Esophagus muscularis mucosa (tissue), 3 donors: Measurements from ENCODE around the gene DNLZ.

Source experiments
- POLR2A ChIP-seq: fragments of 450-650 bp; IDR thresholded peaks from one replicate; pipeline ENCODE4 v1.6.1; 2017; ENCODE audit warnings: antibody characterized with exemption, moderate library complexity, mild to moderate bottlenecking, low read depth
- POLR2AphosphoS5 ChIP-seq, 2 donors: sonication (generic); formaldehyde crosslinking; IDR thresholded peaks; one replicate each; pipeline ENCODE4 v1.6.1; 2017; ENCODE audit warnings: antibody characterized with exemption in 2 of 2
- TF ChIP-seq, protein P1 (sequence below), 3 experiments: fragments of 200-600 bp in 2 of 3; fragments of 450-650 bp in 1 of 3; sonication (generic) in 2 of 3; IDR thresholded peaks; one replicate each; pipeline ENCODE4 v1.5.1; 2017 to 2019; ENCODE audit warnings: antibody characterized with exemption in 3 of 3, mild to moderate bottlenecking in 2 of 3, moderate library complexity in 1 of 3

- TF ChIP-seq, protein P1, sequence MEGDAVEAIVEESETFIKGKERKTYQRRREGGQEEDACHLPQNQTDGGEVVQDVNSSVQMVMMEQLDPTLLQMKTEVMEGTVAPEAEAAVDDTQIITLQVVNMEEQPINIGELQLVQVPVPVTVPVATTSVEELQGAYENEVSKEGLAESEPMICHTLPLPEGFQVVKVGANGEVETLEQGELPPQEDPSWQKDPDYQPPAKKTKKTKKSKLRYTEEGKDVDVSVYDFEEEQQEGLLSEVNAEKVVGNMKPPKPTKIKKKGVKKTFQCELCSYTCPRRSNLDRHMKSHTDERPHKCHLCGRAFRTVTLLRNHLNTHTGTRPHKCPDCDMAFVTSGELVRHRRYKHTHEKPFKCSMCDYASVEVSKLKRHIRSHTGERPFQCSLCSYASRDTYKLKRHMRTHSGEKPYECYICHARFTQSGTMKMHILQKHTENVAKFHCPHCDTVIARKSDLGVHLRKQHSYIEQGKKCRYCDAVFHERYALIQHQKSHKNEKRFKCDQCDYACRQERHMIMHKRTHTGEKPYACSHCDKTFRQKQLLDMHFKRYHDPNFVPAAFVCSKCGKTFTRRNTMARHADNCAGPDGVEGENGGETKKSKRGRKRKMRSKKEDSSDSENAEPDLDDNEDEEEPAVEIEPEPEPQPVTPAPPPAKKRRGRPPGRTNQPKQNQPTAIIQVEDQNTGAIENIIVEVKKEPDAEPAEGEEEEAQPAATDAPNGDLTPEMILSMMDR (IDR thresholded peaks at IDR 0.05) = no peak
- no peak for TF ChIP-seq POLR2A
- no peak for TF ChIP-seq POLR2AphosphoS5 (IDR thresholded peaks at IDR 0.05)
Observed at GRCh38 chr9:136412962-136413361, 49.4 kb upstream of the DNLZ start.
